CD4-positive, CD25-positive, alpha-beta regulatory T cell (primary cell): ENCODE data around the gene IRAK4. TPM values are rescaled to one million over a fixed set of nuclear protein-coding genes. Genes with fewer than 3 reads are reported as not detected.

Source experiments
- ATAC-seq, 2 donors: fragments of 150-1000 bp; cut with Tn5 transposase; one replicate each; pipeline ENCODE4 v1.10.0; 2021; ENCODE audit warnings: low read depth in 2 of 2, moderate number of reproducible peaks in 2 of 2, moderate library complexity in 1 of 2
- DNase-seq, 3 donors: peaks; one replicate each; pipeline versions ENCODE4 v3.0.0 to v3.0.0-alpha.2; 2012 to 2022; ENCODE audit warnings: mixed read lengths in 1 of 3
- H3K27ac ChIP-seq: one replicate; pipeline ENCODE4 v1.7.0; 2013; ENCODE audit warnings: mild to moderate bottlenecking, low read length; ENCODE audit not compliant: insufficient read depth, poor library complexity, severe bottlenecking
- H3K27me3 ChIP-seq: one replicate; pipeline ENCODE4 v1.7.0; 2013; ENCODE audit warnings: low read length; ENCODE audit not compliant: control insufficient read depth, insufficient read depth
- H3K36me3 ChIP-seq: one replicate; pipeline ENCODE4 v1.7.0; 2013; ENCODE audit warnings: mild to moderate bottlenecking, low read length, moderate library complexity; ENCODE audit not compliant: control insufficient read depth, insufficient read depth
- H3K4me1 ChIP-seq: 2 replicates; pipeline ENCODE4 v1.7.0; 2013; ENCODE audit warnings: mild to moderate bottlenecking, low read length; ENCODE audit not compliant: insufficient read depth, control insufficient read depth, poor library complexity, severe bottlenecking
- H3K4me3 ChIP-seq: one replicate; pipeline ENCODE4 v1.7.0; 2013; ENCODE audit warnings: low read depth, mild to moderate bottlenecking, low read length, moderate library complexity
- H3K9me3 ChIP-seq, 2 experiments: 1 replicate in 1 of 2; 2 replicates in 1 of 2; pipeline ENCODE4 v1.7.0; 2013; ENCODE audit warnings: low read length in 2 of 2, mild to moderate bottlenecking in 1 of 2, moderate library complexity in 1 of 2; ENCODE audit not compliant: control insufficient read depth in 2 of 2
- H3K27ac Mint-ChIP-seq, 3 donors: one replicate each; pipeline ENCODE4 v1.8.0; 2020 to 2022; ENCODE audit warnings: mild to moderate bottlenecking in 3 of 3, mixed read lengths in 3 of 3, moderate library complexity in 2 of 3
- H3K27me3 Mint-ChIP-seq: one replicate; pipeline ENCODE4 v1.8.0; 2022; ENCODE audit warnings: mild to moderate bottlenecking, mixed read lengths
- H3K36me3 Mint-ChIP-seq: one replicate; pipeline ENCODE4 v1.8.0; 2020; ENCODE audit warnings: mixed read lengths
- H3K4me1 Mint-ChIP-seq, 4 donors: one replicate each; pipeline ENCODE4 v1.8.0; 2020 to 2022; ENCODE audit warnings: mixed read lengths in 4 of 4, mild to moderate bottlenecking in 1 of 4
- H3K4me3 Mint-ChIP-seq, 4 donors: one replicate each; pipeline ENCODE4 v1.8.0; 2020 to 2022; ENCODE audit warnings: mild to moderate bottlenecking in 4 of 4, mixed read lengths in 4 of 4, moderate library complexity in 3 of 4
- H3K9me3 Mint-ChIP-seq, 7 donors: one replicate each; pipeline ENCODE4 v1.8.0; 2020 to 2022; ENCODE audit warnings: mixed read lengths in 7 of 7, mild to moderate bottlenecking in 3 of 7, moderate library complexity in 2 of 7
- polyA plus RNA-seq, 4 donors: library from polyadenylated mRNA; unstranded; fragments of 300-500 nt; fragmentation: Illumina TruSeq; gene quantifications; one replicate each; pipeline ENCODE4 v1.2.3, GENCODE V29; 2021
- total RNA-seq: library from RNA; stranded (reverse); gene quantifications from one replicate; pipeline ENCODE4 v1.2.3, GENCODE V29; 2022

The IRAK4 gene
- total and polyA plus RNA-seq, 5 donors from 2014 or later = 25.6 to 56.7 (median 33.5) TPM

DNA sequence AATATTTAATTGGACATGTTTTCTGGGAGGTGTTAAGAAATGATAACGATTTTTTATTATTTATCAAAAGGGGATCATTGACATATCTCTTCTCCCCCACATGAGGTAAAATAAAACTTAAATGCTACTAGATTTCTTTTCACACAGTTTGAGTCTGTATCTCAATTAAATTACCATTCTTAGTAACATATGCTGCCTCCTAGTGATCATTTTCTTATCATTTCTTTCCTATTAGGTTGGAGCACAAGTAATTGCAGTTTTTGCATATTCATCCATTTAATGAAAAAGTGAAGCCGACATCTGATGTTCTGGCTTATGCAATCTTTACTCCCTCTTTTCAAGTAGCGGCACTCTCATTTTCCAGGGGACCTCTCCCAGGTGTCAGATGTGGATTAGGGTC, 25.1 kb upstream of the IRAK4 start:
- Mint-ChIP-seq H3K36me3 (peaks cover 35% of the 10 kb centered on the region), H3K4me1 (peaks cover 7 to 21% (median 13%) of the 10 kb centered on the region in 4 donors), H3K27me3 (no peaks in the 10 kb centered on the region), H3K27ac (no peak overlapping the region), H3K9me3 (peaks cover 0 to 2% (median 0%) of the 10 kb centered on the region in 7 donors), H3K4me3 (no peak overlapping the region)
- H3K36me3 ChIP-seq = peaks cover 30% of the 10 kb centered on the region
- H3K4me1 ChIP-seq = peaks cover 4% of the 10 kb centered on the region
- DNase-seq (no peak), ATAC-seq (no peak)
- H3K4me3 ChIP-seq = no peak overlapping the region
- no peak overlapping the region for H3K27ac ChIP-seq
- no peaks in the 10 kb centered on the region for H3K27me3 ChIP-seq
- H3K9me3 ChIP-seq = no peaks in the 10 kb centered on the region

DNA sequence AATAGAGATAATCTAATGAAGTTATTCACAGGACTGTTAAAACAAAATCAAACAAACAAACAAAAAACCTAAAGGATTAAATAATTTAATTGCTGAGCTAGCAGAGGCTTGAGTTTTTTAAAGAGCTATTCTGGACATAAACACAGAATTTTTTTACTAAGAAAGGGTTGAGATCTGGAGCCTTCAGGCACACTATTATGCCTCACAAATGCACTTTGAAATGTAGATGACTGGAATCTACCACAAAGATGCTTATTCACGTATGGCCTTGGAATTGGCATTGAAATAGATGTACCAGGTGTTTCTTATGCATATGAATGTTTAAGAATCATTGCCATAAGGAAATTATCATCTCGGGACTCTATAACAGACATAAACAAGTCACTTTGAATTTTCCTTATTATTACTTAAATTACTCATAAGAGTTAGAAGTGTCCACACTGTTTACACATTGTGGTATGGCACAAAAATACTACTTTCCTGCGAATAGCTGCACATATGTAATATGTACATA, 21.8 kb upstream of the IRAK4 start:
- DNase-seq (no peak), ATAC-seq (no peak)
- Mint-ChIP-seq H3K36me3 (peaks cover 45% of the 10 kb centered on the region), H3K27me3 (no peaks in the 10 kb centered on the region), H3K4me3 (no peak overlapping the region), H3K9me3 (peaks cover 0 to 2% (median 0%) of the 10 kb centered on the region in 7 donors), H3K27ac (no peak overlapping the region), H3K4me1 (peaks cover 0 to 13% (median 5%) of the 10 kb centered on the region in 4 donors)
- no peaks in the 10 kb centered on the region for H3K9me3 ChIP-seq
- no peaks in the 10 kb centered on the region for H3K27me3 ChIP-seq
- no peak overlapping the region for H3K27ac ChIP-seq
- peaks cover 42% of the 10 kb centered on the region for H3K36me3 ChIP-seq
- no peaks in the 10 kb centered on the region for H3K4me1 ChIP-seq
- H3K4me3 ChIP-seq = no peak overlapping the region

DNA sequence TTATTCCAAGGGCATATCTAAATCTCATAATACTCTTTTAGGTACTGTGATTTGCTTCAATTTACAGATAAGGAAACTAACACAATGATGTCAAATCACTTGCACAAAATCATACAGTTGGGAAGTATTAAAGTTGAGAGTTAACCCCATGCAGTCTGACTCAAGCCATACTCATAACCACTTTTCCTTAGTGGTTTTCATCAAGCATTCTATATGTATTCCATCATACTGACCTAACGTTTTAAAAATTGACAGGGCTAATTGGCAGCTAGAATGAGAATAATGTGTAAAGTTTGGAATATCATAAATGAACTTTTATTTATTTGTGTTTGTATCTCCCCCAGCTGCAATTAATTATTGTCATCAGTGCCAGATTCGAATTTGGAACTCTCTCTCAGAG, 21.1 kb upstream of the IRAK4 start:
- Mint-ChIP-seq H3K4me3 (no peak overlapping the region), H3K27ac (no peak overlapping the region), H3K27me3 (no peaks in the 10 kb centered on the region), H3K9me3 (peaks cover 0 to 2% (median 0%) of the 10 kb centered on the region in 7 donors), H3K4me1 (peaks cover 0 to 11% (median 4%) of the 10 kb centered on the region in 4 donors), H3K36me3 (peaks cover 48% of the 10 kb centered on the region)
- Histone ChIP-seq H3K4me3 (no peak overlapping the region), H3K4me1 (no peaks in the 10 kb centered on the region), H3K9me3 (no peaks in the 10 kb centered on the region), H3K27me3 (no peaks in the 10 kb centered on the region), H3K36me3 (peaks cover 46% of the 10 kb centered on the region), H3K27ac (no peak overlapping the region)
- DNase-seq (no peak), ATAC-seq (no peak)

DNA sequence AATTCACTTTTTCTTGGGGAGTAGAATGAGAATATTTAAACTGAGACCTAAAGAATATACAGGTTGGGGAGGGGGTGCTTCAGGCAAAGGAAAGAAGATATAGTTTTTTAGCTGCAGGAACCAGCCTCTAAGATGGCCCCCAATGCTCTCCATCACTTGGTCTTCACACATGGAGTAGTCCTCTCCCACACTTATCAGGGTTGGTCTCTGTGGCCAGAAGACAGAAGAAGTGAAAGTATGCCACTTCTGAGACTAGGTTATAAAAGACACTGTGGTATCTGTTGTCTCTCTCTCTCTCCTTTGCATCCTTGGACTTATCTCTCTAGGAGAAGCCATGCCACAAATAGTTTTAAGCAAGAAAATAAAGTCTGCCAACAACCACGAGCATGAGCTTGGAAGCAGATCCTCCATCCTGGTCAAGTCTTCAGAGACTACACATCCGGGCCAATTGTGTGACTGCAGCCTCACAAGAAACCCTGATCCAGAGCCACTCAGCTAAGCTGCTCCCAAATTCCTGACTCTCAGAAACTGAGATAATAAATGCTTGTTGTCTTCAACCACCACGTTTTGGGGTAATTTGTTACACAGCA, 18.1 kb upstream of the IRAK4 start:
- H3K27ac ChIP-seq = no peak overlapping the region
- H3K27me3 ChIP-seq = no peaks in the 10 kb centered on the region
- H3K9me3 ChIP-seq = no peaks in the 10 kb centered on the region
- DNase-seq (no peak), ATAC-seq (no peak)
- Mint-ChIP-seq H3K36me3 (peaks cover 56% of the 10 kb centered on the region), H3K9me3 (no peaks in the 10 kb centered on the region), H3K27ac (no peak overlapping the region), H3K27me3 (no peaks in the 10 kb centered on the region), H3K4me1 (peaks cover 0 to 12% (median 0%) of the 10 kb centered on the region in 4 donors), H3K4me3 (no peak overlapping the region)
- no peaks in the 10 kb centered on the region for H3K4me1 ChIP-seq
- H3K36me3 ChIP-seq = peaks cover 59% of the 10 kb centered on the region
- no peak overlapping the region for H3K4me3 ChIP-seq

DNA sequence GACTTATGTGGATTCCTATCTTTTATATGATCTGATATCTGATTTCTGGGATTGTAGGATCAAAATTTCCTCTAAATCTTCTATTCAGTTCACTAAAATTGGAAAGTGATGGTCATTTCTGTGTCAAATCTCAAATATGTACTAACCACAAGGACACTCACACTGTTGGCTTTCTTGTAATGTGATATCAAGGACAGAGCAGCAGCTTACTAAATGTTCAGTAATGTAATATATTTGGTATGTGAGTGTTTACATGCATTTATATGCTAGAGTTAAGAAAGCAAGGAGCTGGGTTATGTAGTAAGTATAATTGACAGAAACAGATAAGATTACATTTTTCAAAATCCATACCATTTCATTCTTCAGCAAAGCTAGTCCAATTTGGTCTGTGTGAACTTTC, 16.6 kb upstream of the IRAK4 start:
- Histone ChIP-seq H3K9me3 (no peaks in the 10 kb centered on the region), H3K4me3 (no peak overlapping the region), H3K36me3 (peaks cover 51% of the 10 kb centered on the region), H3K4me1 (no peaks in the 10 kb centered on the region), H3K27ac (no peak overlapping the region), H3K27me3 (no peaks in the 10 kb centered on the region)
- no peak overlapping the region for H3K4me3 Mint-ChIP-seq
- no peaks in the 10 kb centered on the region for H3K27me3 Mint-ChIP-seq
- no peaks in the 10 kb centered on the region for H3K9me3 Mint-ChIP-seq
- DNase-seq (no peak), ATAC-seq (no peak)
- peaks cover 0 to 16% (median 0%) of the 10 kb centered on the region in 4 donors for H3K4me1 Mint-ChIP-seq
- H3K36me3 Mint-ChIP-seq = peaks cover 51% of the 10 kb centered on the region
- H3K27ac Mint-ChIP-seq = no peak overlapping the region

DNA sequence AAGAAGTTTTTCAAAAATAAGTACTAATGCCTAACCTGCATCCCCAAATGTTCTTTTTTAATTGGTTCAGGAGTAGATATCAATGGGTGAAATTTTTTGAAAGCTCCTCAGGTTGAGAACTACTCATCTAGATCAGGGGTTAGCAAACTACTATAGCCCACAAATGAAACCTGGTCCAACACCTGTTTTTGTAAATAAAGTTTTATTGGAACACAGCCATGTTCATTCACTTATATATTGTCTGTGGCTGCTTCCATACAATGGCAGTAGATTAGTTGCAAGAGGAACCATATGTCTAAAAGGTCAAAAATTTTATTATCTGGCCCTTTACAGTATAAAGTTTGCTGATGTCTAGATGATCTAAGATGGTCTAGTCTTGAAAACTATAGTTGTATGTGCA, 13.9 kb upstream of the IRAK4 start:
- Histone ChIP-seq H3K36me3 (peaks cover 43% of the 10 kb centered on the region), H3K4me3 (no peak overlapping the region), H3K27me3 (no peaks in the 10 kb centered on the region), H3K4me1 (no peaks in the 10 kb centered on the region), H3K9me3 (no peaks in the 10 kb centered on the region), H3K27ac (no peak overlapping the region)
- DNase-seq (no peak), ATAC-seq (no peak)
- no peak overlapping the region for H3K4me3 Mint-ChIP-seq
- no peaks in the 10 kb centered on the region for H3K27me3 Mint-ChIP-seq
- H3K9me3 Mint-ChIP-seq = no peaks in the 10 kb centered on the region
- H3K36me3 Mint-ChIP-seq = peaks cover 39% of the 10 kb centered on the region
- peaks cover 0 to 16% (median 4%) of the 10 kb centered on the region in 4 donors for H3K4me1 Mint-ChIP-seq
- H3K27ac Mint-ChIP-seq = no peak overlapping the region

DNA sequence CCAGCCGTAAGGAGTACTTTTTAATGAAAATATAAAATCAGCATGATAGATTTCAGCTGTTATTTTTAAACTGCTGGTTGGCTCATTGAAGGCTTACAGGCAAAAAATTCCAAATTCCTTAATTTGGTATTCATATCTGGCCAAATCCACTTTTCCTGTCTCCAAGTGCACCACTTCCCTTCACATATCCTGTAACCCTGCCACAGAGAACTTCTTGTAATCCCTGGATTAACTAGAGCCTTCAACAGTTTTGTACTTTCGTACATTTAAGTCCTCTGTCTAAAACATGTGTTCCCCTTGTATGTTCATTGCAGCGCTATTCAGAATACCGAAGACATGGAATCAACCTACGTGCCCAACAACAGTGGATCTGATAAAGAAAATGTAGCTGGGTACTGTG, 9.7 kb upstream of the IRAK4 start:
- no peak for ATAC-seq
- H3K4me1 Mint-ChIP-seq = peaks cover 3 to 29% (median 21%) of the 10 kb centered on the region in 4 donors
- H3K36me3 Mint-ChIP-seq = peaks cover 45% of the 10 kb centered on the region

DNA sequence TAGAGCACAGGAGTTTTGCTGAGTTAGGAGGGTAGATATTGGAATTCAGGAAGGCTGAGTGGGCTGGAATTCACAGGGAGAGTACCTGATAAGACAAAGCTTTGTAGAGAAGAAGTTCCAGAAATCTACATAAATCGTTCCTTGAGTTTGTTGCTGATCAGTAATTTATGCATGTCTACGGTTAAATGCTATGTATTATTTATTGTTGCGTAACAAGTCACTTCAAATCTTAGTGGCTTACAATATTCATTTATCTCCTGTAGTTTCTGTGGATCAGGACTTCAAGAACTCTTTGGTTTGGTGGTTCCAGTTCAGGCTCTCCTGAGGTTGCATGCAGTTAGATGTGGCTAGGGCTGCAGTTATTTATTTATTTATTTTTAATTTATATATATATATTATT, 7.9 kb upstream of the IRAK4 start:
- no peak overlapping the region for H3K4me3 ChIP-seq
- DNase-seq (no peak), ATAC-seq (no peak)
- no peaks in the 10 kb centered on the region for H3K27me3 Mint-ChIP-seq
- peaks cover 47% of the 10 kb centered on the region for H3K36me3 Mint-ChIP-seq
- no peak overlapping the region for H3K4me3 Mint-ChIP-seq
- H3K9me3 Mint-ChIP-seq = peaks cover 0 to 4% (median 0%) of the 10 kb centered on the region in 7 donors
- H3K36me3 ChIP-seq = peaks cover 10% of the 10 kb centered on the region
- H3K4me1 Mint-ChIP-seq = peaks cover 20 to 44% (median 28%) of the 10 kb centered on the region in 4 donors
- peaks cover 10% of the 10 kb centered on the region for H3K4me1 ChIP-seq
- H3K27ac Mint-ChIP-seq = no peak overlapping the region
- no peaks in the 10 kb centered on the region for H3K9me3 ChIP-seq
- no peaks in the 10 kb centered on the region for H3K27me3 ChIP-seq
- no peak overlapping the region for H3K27ac ChIP-seq

More for the DNA sequence above, 9.7 kb upstream of the IRAK4 start:
- Histone ChIP-seq H3K36me3 (peaks cover 21% of the 10 kb centered on the region), H3K4me3 (no peak overlapping the region), H3K27ac (no peak overlapping the region), H3K27me3 (no peaks in the 10 kb centered on the region), H3K4me1 (peaks cover 7% of the 10 kb centered on the region), H3K9me3 (no peaks in the 10 kb centered on the region)
- Mint-ChIP-seq H3K27ac (peak overlapping the region in 1 of 3 donors; percentile 49), H3K4me3 (no peak overlapping the region), H3K9me3 (peaks cover 0 to 4% (median 0%) of the 10 kb centered on the region in 7 donors), H3K27me3 (no peaks in the 10 kb centered on the region)
- DNase-seq = no peak
